B cell (primary cell): ENCODE data around the gene NRG2. TPM values are rescaled to one million over a fixed set of nuclear protein-coding genes. Genes with fewer than 3 reads are reported as not detected.

Experiments used
- ATAC-seq: fragments of 200-7000 bp; cut with Tn5 transposase; one replicate; pipeline ENCODE4 v1.10.0; 2021; ENCODE audit warnings: low read depth, mild to moderate bottlenecking, moderate number of reproducible peaks, moderate library complexity
- CTCF ChIA-PET: fragments of 350-600 bp; sonication (Branson Sonifier 250); formaldehyde crosslinking; loops from one replicate; lab custom pipeline; 2021; ENCODE audit warnings: antibody characterized with exemption, inconsistent platforms; lab: Charles Lee
- POLR2A ChIA-PET: fragments of 350-600 bp; sonication (Branson Sonifier 250); formaldehyde crosslinking; loops from one replicate; lab custom pipeline; 2021; ENCODE audit warnings: antibody characterized with exemption; lab: Charles Lee
- DNase-seq: peaks from one replicate; pipeline ENCODE4 v3.0.0; 2013
- H2AFZ ChIP-seq: 2 replicates; pipeline ENCODE4 v1.6.1; 2012; ENCODE audit warnings: mild to moderate bottlenecking, low read depth, low read length; ENCODE audit not compliant: insufficient read depth, poor library complexity, severe bottlenecking
- H3K27ac ChIP-seq, 2 donors: 1 replicate in 1 of 2; 2 replicates in 1 of 2; pipeline ENCODE4 v1.5.1; 2012 to 2013; ENCODE audit warnings: low read length in 2 of 2, mild to moderate bottlenecking in 2 of 2, moderate library complexity in 1 of 2
- H3K27me3 ChIP-seq, 4 experiments: fragments of 200-600 bp in 1 of 4; sonication (generic) in 1 of 4; replicated peaks in 1 of 4; 1 replicate in 2 of 4; 2 replicates in 2 of 4; pipeline versions ENCODE4 v1.6.1 to v1.7.0; 2013 to 2016; ENCODE audit warnings: low read length in 3 of 4, mild to moderate bottlenecking in 2 of 4, mixed read lengths in 1 of 4, moderate library complexity in 1 of 4; ENCODE audit not compliant: insufficient read depth in 4 of 4, control insufficient read depth in 3 of 4; ENCODE audit errors: control extremely low read depth in 1 of 4
- H3K36me3 ChIP-seq, 2 experiments: replicated peaks in 1 of 2; 1 replicate in 1 of 2; 2 replicates in 1 of 2; pipeline versions ENCODE4 v1.6.1 to v1.7.1; 2013; ENCODE audit warnings: low read length in 1 of 2; ENCODE audit not compliant: insufficient read depth in 2 of 2, control insufficient read depth in 1 of 2; ENCODE audit errors: control extremely low read depth in 1 of 2, extremely low read depth in 1 of 2
- H3K4me1 ChIP-seq, 2 donors: fragments of 200-600 bp in 1 of 2; sonication (generic) in 1 of 2; 1 replicate in 1 of 2; 2 replicates in 1 of 2; pipeline versions ENCODE4 v1.5.1 to v1.6.1; 2013 to 2017; ENCODE audit warnings: low read length in 2 of 2; ENCODE audit not compliant: control insufficient read depth in 2 of 2, insufficient read depth in 2 of 2
- H3K4me2 ChIP-seq: replicated peaks from 2 replicates; pipeline ENCODE3; 2012; ENCODE audit warnings: mild to moderate bottlenecking, low read depth, low read length; ENCODE audit not compliant: poor library complexity, severe bottlenecking
- H3K4me3 ChIP-seq, 5 experiments: fragments of 200-600 bp in 1 of 5; sonication (generic) in 1 of 5; 1 replicate in 3 of 5; 2 replicates in 2 of 5; pipeline versions ENCODE4 v1.5.1 to v1.7.0; 2011 to 2016; ENCODE audit warnings: low read length in 4 of 5, mild to moderate bottlenecking in 4 of 5, low read depth in 2 of 5, control low read depth in 1 of 5, moderate library complexity in 1 of 5; ENCODE audit not compliant: insufficient read depth in 1 of 5; ENCODE audit errors: control extremely low read depth in 1 of 5, extremely low read depth in 1 of 5
- H3K79me2 ChIP-seq: fragments of 200-600 bp; sonication (generic); one replicate; pipeline ENCODE4 v1.6.0; 2016; ENCODE audit warnings: low read length; ENCODE audit not compliant: control insufficient read depth, insufficient read depth
- H3K9ac ChIP-seq: fragments of 200-600 bp; sonication (generic); 2 replicates; pipeline ENCODE4 v1.6.1; 2017; ENCODE audit warnings: mild to moderate bottlenecking, low read length, moderate library complexity
- H3K9me3 ChIP-seq, 3 donors: one replicate each; pipeline versions ENCODE4 v1.6.1 to v1.7.1; 2013; ENCODE audit warnings: low read length in 2 of 3; ENCODE audit not compliant: control insufficient read depth in 2 of 3, insufficient read depth in 1 of 3; ENCODE audit errors: control extremely low read depth in 1 of 3
- H4K20me1 ChIP-seq: 2 replicates; pipeline ENCODE4 v1.6.0; 2012; ENCODE audit warnings: mild to moderate bottlenecking, low read length; ENCODE audit not compliant: insufficient read depth, control insufficient read depth, poor library complexity, severe bottlenecking
- H3K27ac Mint-ChIP-seq: one replicate; pipeline ENCODE4 v1.8.0; 2021; ENCODE audit warnings: mixed read lengths
- H3K27me3 Mint-ChIP-seq: one replicate; pipeline ENCODE4 v1.8.0; 2021; ENCODE audit warnings: mixed read lengths
- H3K4me1 Mint-ChIP-seq: one replicate; pipeline ENCODE4 v1.8.0; 2021; ENCODE audit warnings: mixed read lengths
- H3K4me3 Mint-ChIP-seq: one replicate; pipeline ENCODE4 v1.8.0; 2021; ENCODE audit warnings: mixed read lengths
- H3K9me3 Mint-ChIP-seq: one replicate; pipeline ENCODE4 v1.8.0; 2022; ENCODE audit warnings: mixed read lengths; ENCODE audit not compliant: insufficient read depth
- CTCF ChIP-seq: fragments of 200-600 bp; IDR thresholded peaks from one replicate; pipeline ENCODE4 v1.8.0; 2022; ENCODE audit warnings: antibody characterized with exemption, mild to moderate bottlenecking
- EZH2 ChIP-seq: IDR thresholded peaks from 2 replicates; pipeline ENCODE4 v1.6.1; 2012; ENCODE audit warnings: borderline replicate concordance, low read depth, mild to moderate bottlenecking, moderate library complexity, low read length; ENCODE audit not compliant: insufficient read depth, poor library complexity, severe bottlenecking
- WGBS: methylation state at CpG from one replicate; pipeline ENCODE4 v1.1.5; 2013; ENCODE audit warnings: missing lambda C conversion rate; ENCODE audit not compliant: insufficient coverage; 5-methylcytosine and 5-hydroxymethylcytosine counted together
- intact Hi-C: fragments of 100-400 bp; cut with micrococcal nuclease; formaldehyde crosslinking; loops from one replicate; pipeline ENCODE4 v1.10.0; 2022
- polyA plus RNA-seq: library from polyadenylated mRNA; depleted of rRNA; stranded (reverse); fragments of >200 nt; gene quantifications from 2 replicates; pipeline ENCODE4 v1.2.3, GENCODE V29; 2012
- total RNA-seq, 2 donors: library from RNA; stranded (reverse); fragments of 120-200 nt in 1 of 2; gene quantifications; 1 replicate in 1 of 2; 2 replicates in 1 of 2; pipeline versions ENCODE4 v1.2.3 to v1.2.4, GENCODE V29; 2013 to 2022

The NRG2 gene
- total and polyA plus RNA-seq, 2 donors (not counting 1 experiment from before 2014, with no cell fraction given), result 0.13 to 0.15 TPM

GRCh38 chr5:139870677-139871076, 172.4 kb downstream of the NRG2 start:
- Histone ChIP-seq H3K9me3 (no peaks in the 10 kb centered on the region), H3K4me3 (no peak overlapping the region), H4K20me1 (no peaks in the 10 kb centered on the region), H3K36me3 (no peaks in the 10 kb centered on the region), H3K27me3 (peaks cover 0 to 14% (median under 1%) of the 10 kb centered on the region in 4 experiments), H3K27ac (no peak overlapping the region), H3K9ac (no peak overlapping the region), H3K79me2 (no peaks in the 10 kb centered on the region), H3K4me2 (no peak overlapping the region), H3K4me1 (no peaks in the 10 kb centered on the region), H2AFZ (no peak overlapping the region)
- Mint-ChIP-seq H3K4me3 (no peak overlapping the region), H3K27ac (no peak overlapping the region), H3K27me3 (peaks cover 35% of the 10 kb centered on the region), H3K4me1 (no peaks in the 10 kb centered on the region), H3K9me3 (peaks cover 3% of the 10 kb centered on the region)
- WGBS, result 80% methylated on average over 1 of the region's 1 CpG
- ChIA-PET CTCF (interaction anchor here (0.6 kb wide), 1 partner anchor 1575 kb away, joined by 3 read pairs; no protein-coding TSS in a partner anchor), POLR2A (no interaction called here)
- no peak for ATAC-seq
- intact Hi-C loops, result no loop called here
- no peak for DNase-seq
- TF ChIP-seq CTCF, result no peak
- TF ChIP-seq EZH2, result no peak

- Mint-ChIP-seq H3K4me3 (no peak overlapping the region), H3K27ac (no peak overlapping the region), H3K4me1 (no peaks in the 10 kb centered on the region), H3K27me3 (peaks cover 26% of the 10 kb centered on the region), H3K9me3 (no peaks in the 10 kb centered on the region)
- H3K27ac ChIP-seq, result no peak overlapping the region
- no peak for ATAC-seq
- intact Hi-C loops, result no loop called here
- H3K9ac ChIP-seq, result no peak overlapping the region
- no peaks in the 10 kb centered on the region for H4K20me1 ChIP-seq
- 76% methylated on average over 4 of the region's 9 CpGs for WGBS
- no peak for TF ChIP-seq CTCF
- no peak for TF ChIP-seq EZH2
- peaks cover 0 to 20% (median 0%) of the 10 kb centered on the region in 4 experiments for H3K27me3 ChIP-seq
- DNase-seq, result no peak
- H3K4me3 ChIP-seq, result no peak overlapping the region
- H3K4me1 ChIP-seq, result no peaks in the 10 kb centered on the region
- no peaks in the 10 kb centered on the region for H3K36me3 ChIP-seq
- no peaks in the 10 kb centered on the region for H3K79me2 ChIP-seq
- ChIA-PET CTCF (no interaction called here), POLR2A (no interaction called here)
- H3K4me2 ChIP-seq, result no peak overlapping the region
- no peaks in the 10 kb centered on the region for H3K9me3 ChIP-seq
- no peak overlapping the region for H2AFZ ChIP-seq
Measured at GRCh38 chr5:139869042-139869790, 173.9 kb downstream of the NRG2 start.
